RWPE2 (cell line): ENCODE results near the gene SNCA.

Source experiments
- ATAC-seq: fragments of 200-7000 bp; cut with Tn5 transposase; 3 replicates; pipeline ENCODE4 v1.9.1; 2021; ENCODE audit warnings: low read depth
- DNase-seq: peaks from one replicate; pipeline ENCODE4 v3.0.0-alpha.2; 2020; ENCODE audit warnings: low spot score
- H3K27ac ChIP-seq: fragments of 450-650 bp; 2 replicates; pipeline ENCODE4 v1.5.1; 2017; ENCODE audit warnings: mild to moderate bottlenecking; ENCODE audit not compliant: poor library complexity, severe bottlenecking
- H3K27me3 ChIP-seq: fragments of 250-450 bp; sonication (Bioruptor Pico); 2 replicates; pipeline ENCODE4 v1.5.1; 2021; ENCODE audit warnings: mild to moderate bottlenecking, moderate library complexity; ENCODE audit not compliant: insufficient read depth, poor library complexity, severe bottlenecking
- H3K36me3 ChIP-seq: fragments of 250-450 bp; sonication (Bioruptor Pico); 2 replicates; pipeline ENCODE4 v1.5.1; 2020; ENCODE audit warnings: low read depth, mild to moderate bottlenecking, moderate library complexity
- H3K4me1 ChIP-seq: fragments of 250-450 bp; sonication (Bioruptor Pico); 2 replicates; pipeline ENCODE4 v1.5.1; 2021; ENCODE audit warnings: mild to moderate bottlenecking, moderate library complexity; ENCODE audit not compliant: insufficient read depth, poor library complexity, severe bottlenecking
- H3K4me3 ChIP-seq: fragments of 250-450 bp; sonication (Bioruptor Pico); 2 replicates; pipeline ENCODE4 v1.5.1; 2021; ENCODE audit warnings: mild to moderate bottlenecking, moderate library complexity; ENCODE audit not compliant: severe bottlenecking
- H3K9me3 ChIP-seq: fragments of 250-450 bp; sonication (Bioruptor Pico); 2 replicates; pipeline ENCODE4 v1.5.1; 2021; ENCODE audit warnings: mild to moderate bottlenecking, moderate library complexity; ENCODE audit not compliant: severe bottlenecking
- TF ChIP-seq, protein P1 (sequence below): fragments of 450-650 bp; IDR thresholded peaks from one replicate; pipeline ENCODE4 v1.5.1; 2017; ENCODE audit warnings: mild to moderate bottlenecking, moderate library complexity; ENCODE audit not compliant: poor library complexity, severe bottlenecking

Gene SNCA

DNA sequence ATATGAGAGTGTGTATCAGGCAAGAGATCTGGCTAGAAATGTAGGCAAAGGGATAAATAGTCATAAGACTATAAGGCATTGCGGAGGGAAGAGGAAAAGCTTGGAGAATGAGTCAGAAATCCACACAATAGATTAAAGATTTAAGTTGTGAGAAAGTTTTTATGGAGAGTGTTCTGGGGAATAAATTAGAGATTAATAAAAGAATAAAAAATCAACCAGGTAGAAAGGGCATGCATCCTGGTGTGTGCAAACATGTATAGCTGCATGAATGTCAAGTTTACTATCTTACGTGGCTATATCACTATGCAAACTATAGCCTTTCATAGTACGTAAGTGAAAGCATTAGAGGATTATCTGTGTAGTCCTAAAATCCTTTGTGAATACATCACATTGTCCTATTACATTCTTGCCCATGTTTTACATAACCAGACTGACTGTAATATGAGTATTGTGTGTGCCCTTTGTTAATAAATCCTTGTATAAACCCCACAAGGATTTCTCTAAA lies 36.9 kb downstream of the SNCA start:
- no peak overlapping the region for H3K4me3 ChIP-seq
- H3K9me3 ChIP-seq, result no peaks in the 10 kb centered on the region
- ATAC-seq (peak; percentile 88), DNase-seq (no peak)
- H3K27ac ChIP-seq, result peak overlapping the region; percentile 86
- TF ChIP-seq, protein P1, sequence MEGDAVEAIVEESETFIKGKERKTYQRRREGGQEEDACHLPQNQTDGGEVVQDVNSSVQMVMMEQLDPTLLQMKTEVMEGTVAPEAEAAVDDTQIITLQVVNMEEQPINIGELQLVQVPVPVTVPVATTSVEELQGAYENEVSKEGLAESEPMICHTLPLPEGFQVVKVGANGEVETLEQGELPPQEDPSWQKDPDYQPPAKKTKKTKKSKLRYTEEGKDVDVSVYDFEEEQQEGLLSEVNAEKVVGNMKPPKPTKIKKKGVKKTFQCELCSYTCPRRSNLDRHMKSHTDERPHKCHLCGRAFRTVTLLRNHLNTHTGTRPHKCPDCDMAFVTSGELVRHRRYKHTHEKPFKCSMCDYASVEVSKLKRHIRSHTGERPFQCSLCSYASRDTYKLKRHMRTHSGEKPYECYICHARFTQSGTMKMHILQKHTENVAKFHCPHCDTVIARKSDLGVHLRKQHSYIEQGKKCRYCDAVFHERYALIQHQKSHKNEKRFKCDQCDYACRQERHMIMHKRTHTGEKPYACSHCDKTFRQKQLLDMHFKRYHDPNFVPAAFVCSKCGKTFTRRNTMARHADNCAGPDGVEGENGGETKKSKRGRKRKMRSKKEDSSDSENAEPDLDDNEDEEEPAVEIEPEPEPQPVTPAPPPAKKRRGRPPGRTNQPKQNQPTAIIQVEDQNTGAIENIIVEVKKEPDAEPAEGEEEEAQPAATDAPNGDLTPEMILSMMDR, result no peak
- H3K27me3 ChIP-seq, result no peaks in the 10 kb centered on the region
- H3K4me1 ChIP-seq, result peaks cover 33% of the 10 kb centered on the region
- H3K36me3 ChIP-seq, result no peaks in the 10 kb centered on the region

DNA sequence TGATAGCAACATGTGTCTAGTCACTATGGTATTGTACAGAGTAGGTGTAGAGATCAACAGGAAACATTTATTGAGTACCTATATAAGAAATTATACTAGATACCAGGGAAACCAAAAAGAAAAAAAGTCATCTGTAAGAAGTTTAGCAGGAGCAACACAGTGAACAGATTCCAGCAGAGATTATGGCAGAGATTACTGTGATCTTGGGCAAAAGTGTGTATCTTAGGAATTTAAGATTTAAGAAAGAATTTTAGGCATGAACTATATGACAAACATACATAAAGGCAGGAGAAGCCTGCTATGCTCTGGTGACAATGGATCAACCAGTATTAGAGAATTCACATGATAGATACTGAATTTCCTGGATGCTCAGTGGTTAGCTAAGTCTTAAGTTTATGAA lies 37.9 kb downstream of the SNCA start:
- Histone ChIP-seq H3K27me3 (no peaks in the 10 kb centered on the region), H3K4me3 (no peak overlapping the region), H3K27ac (peak overlapping the region; percentile 86), H3K4me1 (peaks cover 33% of the 10 kb centered on the region), H3K9me3 (no peaks in the 10 kb centered on the region), H3K36me3 (no peaks in the 10 kb centered on the region)
- DNase-seq, result no peak
- TF ChIP-seq, protein P1, result no peak
- no peak for ATAC-seq

DNA sequence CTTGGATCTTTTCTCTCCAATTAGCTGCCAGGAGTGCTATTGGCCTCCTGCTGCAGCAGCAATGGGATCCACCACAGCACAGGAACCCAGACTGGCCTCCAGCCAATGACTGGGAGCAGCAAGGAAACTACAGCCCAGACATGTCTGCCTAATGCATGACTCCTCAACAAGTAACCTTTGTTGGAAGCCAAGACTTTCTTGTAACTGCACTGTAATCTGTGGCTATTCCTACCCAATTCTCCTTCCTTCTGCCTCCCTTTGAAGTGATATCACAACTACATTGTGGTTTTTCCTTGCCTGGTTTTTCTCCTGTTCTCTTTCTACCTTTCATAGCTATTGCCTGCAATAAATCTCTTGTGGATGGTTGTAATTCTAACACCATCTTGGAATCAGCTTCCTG lies 39.8 kb downstream of the SNCA start:
- no peak for ATAC-seq
- Histone ChIP-seq H3K4me3 (no peak overlapping the region), H3K27me3 (no peaks in the 10 kb centered on the region), H3K36me3 (no peaks in the 10 kb centered on the region), H3K4me1 (peaks cover 33% of the 10 kb centered on the region), H3K9me3 (no peaks in the 10 kb centered on the region), H3K27ac (peak overlapping the region; percentile 0)
- no peak for DNase-seq
- TF ChIP-seq, protein P1, result no peak

DNA sequence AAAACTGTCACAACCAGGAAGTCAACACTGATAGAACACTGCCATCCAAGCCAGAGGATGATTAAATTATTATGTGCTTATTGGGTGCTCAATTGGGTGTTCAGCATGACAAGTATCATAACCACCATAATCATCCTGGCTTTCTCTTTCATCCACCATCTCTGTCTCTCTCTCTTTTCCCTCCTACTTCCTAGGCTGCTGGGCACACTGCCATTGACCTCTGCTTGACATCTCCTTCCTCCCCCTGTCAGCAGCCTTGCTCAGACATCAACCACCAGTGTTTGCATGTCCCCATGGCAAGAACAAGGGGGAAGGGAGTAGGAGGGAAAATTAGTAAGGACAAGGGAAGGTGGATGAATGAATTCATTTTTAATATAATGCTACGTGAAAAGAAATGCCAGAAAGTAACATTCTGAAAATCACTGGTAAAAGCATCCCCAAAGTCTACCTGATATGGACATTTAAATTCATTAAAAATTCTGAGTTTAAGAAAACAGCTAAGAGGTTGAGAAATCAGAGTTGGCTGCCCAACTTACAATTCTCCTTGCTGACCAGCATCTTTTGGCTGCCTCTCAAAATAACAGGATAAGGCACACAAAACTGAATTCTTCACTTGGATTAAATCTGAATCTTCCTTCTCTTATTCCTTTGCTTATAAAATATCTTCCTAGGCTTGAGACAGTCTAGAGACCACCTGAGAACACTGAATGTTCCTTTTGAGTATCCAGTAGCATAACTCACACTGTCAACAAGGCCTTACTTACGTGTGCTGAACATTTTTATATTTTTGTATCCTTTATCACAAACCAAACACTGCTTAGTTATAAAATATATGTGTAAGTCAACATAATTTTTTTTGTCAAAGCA lies 48.5 kb downstream of the SNCA start:
- ATAC-seq, result no peak
- H3K27ac ChIP-seq, result no peak overlapping the region
- H3K4me1 ChIP-seq, result no peaks in the 10 kb centered on the region
- no peak for DNase-seq
- H3K36me3 ChIP-seq, result no peaks in the 10 kb centered on the region
- H3K9me3 ChIP-seq, result no peaks in the 10 kb centered on the region
- no peak overlapping the region for H3K4me3 ChIP-seq
- TF ChIP-seq, protein P1, result no peak
- no peaks in the 10 kb centered on the region for H3K27me3 ChIP-seq
